Erythroblast (primary cell): ENCODE data around the gene NR3C2.

Source experiments
- GATA1 ChIP-seq: IDR thresholded peaks from 2 replicates; pipeline ENCODE4 v1.6.1; 2011; ENCODE audit warnings: low read depth, mild to moderate bottlenecking, control low read depth, low read length, moderate library complexity
- POLR2A ChIP-seq: IDR thresholded peaks from 2 replicates; pipeline ENCODE4 v1.6.1; 2011; ENCODE audit warnings: mild to moderate bottlenecking, low read length

- no peak for TF ChIP-seq POLR2A
- no peak for TF ChIP-seq GATA1
Observed at GRCh38 chr4:148373093-148373492, 69.1 kb downstream of the NR3C2 start.
